Fibroblast of lung (primary cell): ENCODE measurements around the gene PACRG.

Experiments
- CTCF ChIP-seq, 2 donors: IDR thresholded peaks in 1 of 2; conservative IDR thresholded peaks in 1 of 2; 1 replicate in 1 of 2; 2 replicates in 1 of 2; pipeline ENCODE4 v1.5.1; 2011 to 2012; ENCODE audit warnings: low read length in 2 of 2, control low read depth in 1 of 2, inconsistent platforms in 1 of 2, low read depth in 1 of 2, mild to moderate bottlenecking in 1 of 2
- EZH2 ChIP-seq: IDR thresholded peaks from 2 replicates; pipeline ENCODE4 v1.5.1; 2012; ENCODE audit warnings: low read length, control low read depth, mild to moderate bottlenecking; ENCODE audit errors: missing control alignments

GRCh38 chr6:162697872-162698403 is 29.8 kb upstream of the PACRG start:
- no peak for TF ChIP-seq EZH2
- TF ChIP-seq CTCF (conservative IDR thresholded peaks at IDR 0.05 in 1 of 2, IDR thresholded peaks at IDR 0.05 in 1 of 2; ENCODE audit: low read depth in 1 of 2, low read length in 2 of 2) = no peak
